NK-92 (cell line): Measurements from ENCODE around the gene PSME1.

Source experiments
- DNase-seq: peaks from one replicate; lab custom pipeline; 2025; ENCODE audit not compliant: unreplicated experiment; lab: John Stamatoyannopoulos, UW

Gene PSME1

GRCh38 chr14:24145690-24146452, 9.9 kb downstream of the PSME1 start:
- DNase-seq: no peak

- DNase-seq: peak; percentile 43
These were observed 10.5 kb downstream of the PSME1 start, which contains the start of gene PSME2 for GRCh38 chr14:24146453-24146977. PSME2 (minus strand) TSS chr14:24146610; CDS start chr14:24146581, 29 bp downstream.

DNA sequence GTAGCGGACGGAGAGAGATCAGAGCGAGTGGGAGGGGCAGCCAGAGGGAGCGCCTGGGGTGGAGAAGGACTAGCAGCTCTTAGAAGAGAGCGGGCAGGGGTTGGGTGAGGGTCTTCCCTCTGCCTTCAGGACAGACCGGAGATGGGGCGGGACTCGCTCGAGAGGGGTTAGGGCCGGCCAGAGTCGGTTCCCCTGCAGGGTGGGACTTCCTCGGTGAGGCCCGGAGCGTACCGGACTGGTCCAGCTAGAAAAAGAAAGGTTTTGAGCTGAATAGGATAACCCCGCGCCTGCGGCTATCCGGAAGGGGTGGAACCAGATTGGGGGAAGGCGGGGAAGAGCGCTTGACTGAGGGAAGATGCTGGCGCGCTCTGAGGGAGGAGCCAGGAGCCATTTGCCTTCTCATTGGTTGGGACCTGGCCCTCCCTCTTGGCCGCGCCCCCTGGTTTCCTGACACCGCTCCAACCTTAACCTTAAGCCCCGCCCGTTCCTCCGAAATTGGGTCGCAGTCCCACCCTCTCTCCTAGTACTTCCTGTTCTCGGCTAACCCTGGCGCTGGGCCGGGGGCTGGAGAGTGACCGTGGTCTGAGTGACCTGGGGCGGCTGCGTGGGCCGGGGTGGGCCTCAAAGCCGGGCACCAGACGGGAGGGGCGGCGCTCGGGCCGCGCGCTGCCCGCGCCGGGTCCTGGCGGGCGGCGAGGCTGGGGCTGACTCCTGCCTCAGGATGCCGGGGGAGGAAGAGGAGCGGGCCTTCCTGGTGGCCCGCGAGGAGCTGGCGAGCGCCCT, 11.2 kb downstream of the PSME1 start, which contains the start of gene RNF31:
Gene RNF31, plus strand, starts transcription at position 521 of the 783 bp plus-strand sequence. Its CDS starts 201 bp downstream, at position 722.
- peak; percentile 92 for DNase-seq

- no peak for DNase-seq
These were observed 11.9 kb downstream of the PSME1 start for GRCh38 chr14:24147761-24148428.

- no peak for DNase-seq
These were observed 13.4 kb downstream of the PSME1 start for GRCh38 chr14:24149302-24149969.

DNA sequence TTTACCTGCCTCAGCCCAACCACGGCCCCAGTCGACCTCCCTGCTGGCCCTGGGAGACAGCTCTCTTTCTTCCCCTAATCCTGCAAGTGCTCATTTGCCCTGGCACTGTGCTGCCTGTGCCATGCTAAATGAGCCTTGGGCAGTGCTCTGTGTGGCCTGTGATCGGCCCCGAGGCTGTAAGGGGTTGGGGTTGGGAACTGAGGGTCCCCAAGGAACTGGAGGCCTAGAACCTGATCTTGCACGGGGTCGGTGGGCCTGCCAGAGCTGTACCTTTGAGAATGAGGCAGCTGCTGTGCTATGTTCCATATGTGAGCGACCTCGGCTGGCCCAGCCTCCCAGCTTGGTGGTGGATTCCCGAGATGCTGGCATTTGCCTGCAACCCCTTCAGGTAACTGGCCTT, 14.1 kb downstream of the PSME1 start:
- no peak for DNase-seq

DNA sequence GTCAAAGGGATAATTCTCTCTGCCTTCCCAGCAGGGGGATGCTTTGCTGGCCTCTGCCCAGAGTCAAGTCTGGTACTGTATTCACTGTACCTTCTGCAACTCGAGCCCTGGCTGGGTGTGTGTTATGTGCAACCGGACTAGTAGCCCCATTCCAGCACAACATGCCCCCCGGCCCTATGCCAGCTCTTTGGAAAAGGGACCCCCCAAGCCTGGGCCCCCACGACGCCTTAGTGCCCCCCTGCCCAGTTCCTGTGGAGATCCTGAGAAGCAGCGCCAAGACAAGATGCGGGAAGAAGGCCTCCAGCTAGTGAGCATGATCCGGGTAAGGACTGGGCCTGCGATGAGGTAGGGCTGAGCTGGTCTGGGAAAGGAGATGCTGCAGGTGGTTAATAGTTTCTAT, 14.6 kb downstream of the PSME1 start:
- DNase-seq: no peak

DNA sequence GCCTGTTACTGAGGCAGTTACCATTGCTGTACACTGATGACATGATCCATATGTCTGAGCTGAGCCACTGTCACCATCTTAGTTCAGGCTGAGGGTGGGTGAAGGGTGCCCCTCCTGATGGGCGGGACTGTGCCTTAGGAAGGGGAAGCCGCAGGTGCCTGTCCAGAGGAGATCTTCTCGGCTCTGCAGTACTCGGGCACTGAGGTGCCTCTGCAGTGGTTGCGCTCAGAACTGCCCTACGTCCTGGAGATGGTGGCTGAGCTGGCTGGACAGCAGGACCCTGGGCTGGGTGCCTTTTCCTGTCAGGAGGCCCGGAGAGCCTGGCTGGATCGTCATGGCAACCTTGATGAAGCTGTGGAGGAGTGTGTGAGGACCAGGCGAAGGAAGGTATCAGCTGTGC, 15.0 kb downstream of the PSME1 start:
- no peak for DNase-seq

GRCh38 chr14:24151404-24152080, 15.5 kb downstream of the PSME1 start:
- DNase-seq: no peak

- DNase-seq: no peak
These were observed 19.1 kb downstream of the PSME1 start for GRCh38 chr14:24155100-24155499.

DNA sequence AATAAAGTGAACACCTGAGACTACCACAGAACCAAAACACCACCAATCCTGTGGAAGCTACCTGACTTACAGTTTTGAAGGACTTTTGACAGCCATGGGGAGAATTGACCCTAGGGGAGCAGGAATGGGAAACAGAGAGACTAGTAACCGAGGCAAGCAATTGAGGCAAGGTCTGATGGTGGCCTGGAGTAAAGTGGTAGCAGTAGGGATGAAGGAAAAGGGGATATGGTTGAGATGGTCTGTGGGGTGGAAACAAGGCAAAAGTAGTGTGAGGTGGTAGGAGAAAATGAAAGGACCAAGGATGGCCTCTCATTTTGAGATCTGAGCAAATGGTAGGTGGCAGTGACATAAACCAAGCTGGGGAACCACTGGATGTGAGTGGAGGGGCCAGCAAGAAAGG, 20.8 kb downstream of the PSME1 start:
- DNase-seq: no peak

- DNase-seq: no peak
These were observed 21.3 kb downstream of the PSME1 start for GRCh38 chr14:24157331-24157730.

GRCh38 chr14:24159777-24160498, 23.9 kb downstream of the PSME1 start:
- no peak for DNase-seq

DNA sequence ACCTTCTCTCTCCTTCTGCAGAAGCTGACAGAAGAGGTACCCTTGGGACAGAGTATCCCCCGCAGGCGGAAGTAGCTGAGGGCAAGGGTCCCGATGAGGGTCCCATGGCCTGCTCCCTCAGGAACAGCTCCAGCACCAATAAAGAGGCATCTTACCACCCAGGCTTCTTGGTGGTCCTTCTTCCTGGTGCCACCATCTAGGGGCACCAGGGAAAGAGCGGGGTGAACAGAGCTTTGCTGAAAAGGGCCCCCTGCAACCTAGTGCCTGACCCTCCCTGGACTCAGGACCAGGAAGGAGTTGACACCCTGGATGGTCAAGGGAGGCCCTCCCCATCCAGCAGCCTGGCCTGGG, 24.5 kb downstream of the PSME1 start:
- DNase-seq: no peak

DNA sequence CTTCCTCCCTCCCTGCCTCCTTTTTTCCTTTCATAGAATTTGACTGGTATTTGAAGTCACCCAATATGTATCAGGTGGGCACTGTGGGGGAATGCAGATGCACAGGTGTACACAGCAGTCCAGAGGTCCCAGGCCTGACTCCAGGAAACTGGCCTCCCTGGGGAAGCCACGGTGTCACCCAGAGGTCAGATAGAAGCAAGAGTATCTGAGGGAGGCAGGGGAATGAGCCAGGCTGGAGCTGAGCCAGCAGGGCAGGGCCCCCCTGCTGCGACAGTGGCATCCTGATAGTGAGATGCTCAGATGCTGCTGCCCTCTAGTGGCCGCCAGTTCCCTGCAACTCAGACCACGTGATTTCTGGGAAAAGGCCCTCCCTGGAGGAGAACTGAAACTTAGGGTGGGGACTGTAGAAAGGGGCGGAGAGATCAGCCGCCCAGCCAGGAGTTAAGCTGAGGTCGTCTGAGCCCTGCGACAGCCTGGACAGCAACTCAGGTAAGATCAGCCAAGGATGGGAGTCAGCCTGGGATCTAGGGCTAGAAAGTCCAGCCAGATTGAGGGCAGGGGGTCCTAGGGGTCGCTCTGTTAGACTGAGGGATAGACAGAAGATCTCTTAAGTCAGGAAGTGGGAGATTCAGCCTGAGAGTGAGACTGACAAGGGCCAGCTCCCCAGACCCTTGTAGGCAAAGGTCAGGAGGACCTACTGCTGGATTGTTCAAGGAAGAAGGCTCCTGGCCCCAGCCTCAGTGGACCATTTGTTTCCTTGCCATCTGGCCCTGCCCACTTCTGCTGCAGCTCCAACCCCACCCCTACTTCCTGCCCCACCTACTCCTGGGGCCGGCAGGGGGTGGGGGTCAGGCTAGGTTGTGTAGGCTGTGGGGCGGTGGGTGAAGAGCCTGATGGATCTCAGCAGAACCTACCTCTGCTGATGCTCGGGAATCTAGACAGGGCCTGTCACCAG, 25.1 kb downstream of the PSME1 start, which contains the start of gene IRF9:
Gene IRF9, plus strand, starts transcription at position 416 of the 955 bp plus-strand sequence. CDS start 880 bp downstream, outside the sequence.
- peak; percentile 89 for DNase-seq

- no peak for DNase-seq
These were observed 26.1 kb downstream of the PSME1 start for GRCh38 chr14:24162093-24162492.

GRCh38 chr14:24164518-24164991, 28.6 kb downstream of the PSME1 start:
- no peak for DNase-seq

DNA sequence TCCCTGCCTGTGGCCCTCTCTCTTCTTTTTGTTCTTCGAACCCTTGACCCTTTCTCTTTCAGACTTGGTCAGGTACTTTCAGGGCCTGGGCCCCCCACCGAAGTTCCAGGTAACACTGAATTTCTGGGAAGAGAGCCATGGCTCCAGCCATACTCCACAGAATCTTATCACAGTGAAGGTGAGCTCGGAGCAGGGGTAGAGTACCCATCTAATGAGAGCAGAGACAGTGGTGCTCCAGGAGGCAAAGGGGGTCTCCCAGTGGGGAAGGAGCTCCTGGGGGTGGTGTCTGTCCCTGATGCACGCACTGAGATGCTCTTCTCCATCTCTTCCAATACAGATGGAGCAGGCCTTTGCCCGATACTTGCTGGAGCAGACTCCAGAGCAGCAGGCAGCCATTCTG, 29.8 kb downstream of the PSME1 start:
- DNase-seq: no peak
